HepG2 (cell line): ENCODE measurements around the gene SRSF10. TPM values are rescaled to one million over a fixed set of nuclear protein-coding genes. Genes with fewer than 3 reads are reported as not detected.

Source experiments
- ATAC-seq: fragments of 200-7000 bp; cut with Tn5 transposase; 3 replicates; pipeline ENCODE4 v1.9.1; 2020; ENCODE audit warnings: mild to moderate bottlenecking, moderate library complexity
- BruUV-seq: library from RNA; stranded (reverse); fragments of 400-500 nt; replicated peaks from 2 replicates; lab custom pipeline; 2021; lab: Mats Ljungman, UMichigan
- CTCF ChIA-PET: fragments of 300-600 bp; formaldehyde crosslinking; extraction: SDS; loops from one replicate; lab custom pipeline; 2021; ENCODE audit warnings: low total read pairs, inconsistent platforms, low intra/inter-chr PET ratio; lab: Yijun Ruan, JAX
- POLR2A ChIA-PET: fragments of 350-600 bp; sonication (Branson Sonifier 250); formaldehyde crosslinking; loops from one replicate; lab custom pipeline; 2020; ENCODE audit warnings: antibody characterized with exemption, inconsistent platforms; lab: Yijun Ruan, JAX
- DNase-seq: peaks from one replicate; pipeline ENCODE4 v3.0.0-alpha.2; 2015; ENCODE audit warnings: low spot score
- FAIRE-seq: peaks from 3 replicates; lab custom pipeline; 2011; peaks lifted over from hg19 to GRCh38; lab: Jason Lieb, UNC
- H2AFZ ChIP-seq: one replicate; pipeline ENCODE4 v1.6.1; 2011; ENCODE audit warnings: low read length, inconsistent platforms
- H3K27ac ChIP-seq: fragments of 300-600 bp; 3 replicates; pipeline ENCODE4 v1.8.0; 2011; ENCODE audit warnings: mixed run types, mild to moderate bottlenecking, mixed read lengths, low read length, inconsistent platforms; ENCODE audit not compliant: insufficient read depth; ENCODE audit errors: extremely low read length
- H3K27me3 ChIP-seq, 2 experiments: fragments of 200-600 bp in 1 of 2; 2 replicates in 1 of 2; 3 replicates in 1 of 2; pipeline versions ENCODE4 v1.6.0 to v1.8.0; 2011; ENCODE audit warnings: low read length in 2 of 2, mild to moderate bottlenecking in 2 of 2, moderate library complexity in 2 of 2, inconsistent platforms in 1 of 2; ENCODE audit not compliant: insufficient read depth in 2 of 2, control insufficient read depth in 1 of 2
- H3K36me3 ChIP-seq, 2 experiments: fragments of 200-600 bp in 1 of 2; replicated peaks in 1 of 2; 2 replicates in 1 of 2; 3 replicates in 1 of 2; pipeline versions ENCODE4 v1.5.1 to v1.8.0; 2011; ENCODE audit warnings: low read length in 2 of 2, inconsistent platforms in 1 of 2; ENCODE audit not compliant: insufficient read depth in 2 of 2, control insufficient read depth in 1 of 2
- H3K4me1 ChIP-seq: 2 replicates; pipeline ENCODE4 v1.5.1; 2012; ENCODE audit warnings: low read length, inconsistent platforms; ENCODE audit not compliant: insufficient read depth
- H3K4me2 ChIP-seq: 2 replicates; pipeline ENCODE4 v1.6.0; 2011; ENCODE audit warnings: low read depth, low read length, inconsistent platforms
- H3K4me3 ChIP-seq, 3 experiments: fragments of 200-600 bp in 1 of 3; sonication (generic), shearing (Covaris generic) in 1 of 3; replicated peaks in 1 of 3; 2 replicates each; pipeline ENCODE4 v1.5.1; 2011 to 2016; ENCODE audit warnings: low read length in 3 of 3, inconsistent platforms in 2 of 3, low read depth in 2 of 3, mild to moderate bottlenecking in 2 of 3, control low read depth in 1 of 3, mixed read lengths in 1 of 3; ENCODE audit not compliant: insufficient read depth in 1 of 3
- H3K79me2 ChIP-seq: one replicate; pipeline ENCODE4 v1.6.1; 2011; ENCODE audit warnings: low read length, inconsistent platforms; ENCODE audit not compliant: insufficient read depth
- H3K9ac ChIP-seq: 2 replicates; pipeline ENCODE4 v1.6.0; 2011; ENCODE audit warnings: mild to moderate bottlenecking, low read depth, low read length, inconsistent platforms; ENCODE audit not compliant: insufficient read depth
- H3K9me3 ChIP-seq: 2 replicates; pipeline ENCODE4 v1.5.1; 2012; ENCODE audit warnings: mild to moderate bottlenecking, low read length
- H4K20me1 ChIP-seq: 2 replicates; pipeline ENCODE4 v1.6.0; 2011; ENCODE audit warnings: inconsistent platforms, mild to moderate bottlenecking, low read length, moderate library complexity; ENCODE audit not compliant: insufficient read depth
- PAX8 ChIP-seq: sonication (generic); formaldehyde crosslinking; IDR thresholded peaks from 2 replicates; pipeline ENCODE4 v1.8.0; 2022; ENCODE audit warnings: mild to moderate bottlenecking, missing genetic modification reagents, borderline replicate concordance
- PRPF4 ChIP-seq: fragments of 200-400 bp; formaldehyde crosslinking; IDR thresholded peaks from 2 replicates; pipeline ENCODE4 v1.6.1; 2016; ENCODE audit warnings: low read length, low read depth; ENCODE audit not compliant: poor library complexity, severe bottlenecking
- SAP130 ChIP-seq: IDR thresholded peaks from 2 replicates; pipeline ENCODE4 v1.6.1; 2016; ENCODE audit warnings: low read depth
- SRSF1 ChIP-seq: fragments of 200-400 bp; formaldehyde crosslinking; optimal IDR thresholded peaks from 2 replicates; pipeline ENCODE3; 2017; ENCODE audit warnings: mild to moderate bottlenecking, low read depth, low read length, moderate library complexity
- in situ Hi-C: cut with HindIII; loops from 2 replicates; pipeline ENCODE4 v1.10.0; 2017; ENCODE audit warnings: low pct_unique_long_range_greater_than_20kb; ENCODE audit not compliant: extremely low pct_ligation_motif_present
- intact Hi-C: fragments of 100-400 bp; cut with micrococcal nuclease; formaldehyde crosslinking; loops from one replicate; pipeline ENCODE4 v1.10.0; 2022; ENCODE audit not compliant: unreplicated experiment
- polyA plus RNA-seq, 8 experiments: library from polyadenylated mRNA; depleted of rRNA in 3 of 8; stranded (reverse) in 7 of 8; unstranded in 1 of 8; fragments of >200 nt; fragmentation: Illumina TruSeq in 4 of 8; extraction: Trizol in 4 of 8; gene quantifications; 2 replicates each; pipeline versions ENCODE4 v1.2.1 to v1.2.3, GENCODE V29; 2011 to 2016; ENCODE audit warnings: low read depth in 4 of 8, missing spikeins in 1 of 8, mixed read lengths in 1 of 8; ENCODE audit not compliant: insufficient read depth in 1 of 8
- total RNA-seq, 5 experiments: library from RNA; depleted of rRNA; stranded (reverse); fragments of >200 nt; fragmentation: Illumina TruSeq; extraction: Trizol; gene quantifications; 2 replicates each; pipeline ENCODE4 v1.2.3, GENCODE V29; 2016; ENCODE audit warnings: low read depth in 1 of 5
- TF ChIP-seq, protein P1 (sequence below): sonication (generic); formaldehyde crosslinking; conservative IDR thresholded peaks from 2 replicates; pipeline ENCODE4 v1.8.1; 2023; ENCODE audit warnings: missing genetic modification reagents
- TF ChIP-seq, protein P2 (sequence below): sonication (generic); formaldehyde crosslinking; IDR thresholded peaks from 2 replicates; pipeline ENCODE4 v1.5.0; 2020; ENCODE audit warnings: mild to moderate bottlenecking, missing genetic modification reagents

Gene SRSF10
- total and polyA plus RNA-seq, 2 of the 13 experiments (the other 11 are each of a cell fraction or from before 2014, with no cell fraction given) = 126 to 186 TPM

DNA sequence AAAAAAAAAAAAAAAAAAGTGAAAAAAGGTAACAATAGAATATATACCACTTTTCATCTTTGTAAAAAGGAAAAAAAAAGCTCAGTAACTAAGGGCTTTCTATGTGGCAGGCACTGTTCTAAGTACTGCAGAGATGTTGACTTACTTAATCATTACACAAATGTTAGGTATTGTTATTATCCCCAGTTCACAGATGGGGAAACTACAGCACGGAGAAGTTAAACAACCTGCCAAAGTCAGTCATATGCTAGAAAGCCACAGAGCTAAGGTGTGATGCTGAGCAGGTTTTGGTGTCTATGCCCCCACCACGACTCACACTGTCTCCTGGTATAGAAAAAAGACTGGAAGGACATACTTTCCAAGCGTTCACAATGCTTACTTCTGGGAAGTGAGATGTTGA lies 27.1 kb downstream of the SRSF10 start (continued):
- TF ChIP-seq, protein P1, sequence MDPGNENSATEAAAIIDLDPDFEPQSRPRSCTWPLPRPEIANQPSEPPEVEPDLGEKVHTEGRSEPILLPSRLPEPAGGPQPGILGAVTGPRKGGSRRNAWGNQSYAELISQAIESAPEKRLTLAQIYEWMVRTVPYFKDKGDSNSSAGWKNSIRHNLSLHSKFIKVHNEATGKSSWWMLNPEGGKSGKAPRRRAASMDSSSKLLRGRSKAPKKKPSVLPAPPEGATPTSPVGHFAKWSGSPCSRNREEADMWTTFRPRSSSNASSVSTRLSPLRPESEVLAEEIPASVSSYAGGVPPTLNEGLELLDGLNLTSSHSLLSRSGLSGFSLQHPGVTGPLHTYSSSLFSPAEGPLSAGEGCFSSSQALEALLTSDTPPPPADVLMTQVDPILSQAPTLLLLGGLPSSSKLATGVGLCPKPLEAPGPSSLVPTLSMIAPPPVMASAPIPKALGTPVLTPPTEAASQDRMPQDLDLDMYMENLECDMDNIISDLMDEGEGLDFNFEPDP (CRISPR knock-in tag) = no peak
- TF ChIP-seq SAP130 (CRISPR knock-in tag) (0 out of 2 replicates have a peak, but pooled peaks have one; percentile 23), SRSF1 (no peak), PRPF4 (no peak), PAX8 (CRISPR knock-in tag) (no peak)

DNA sequence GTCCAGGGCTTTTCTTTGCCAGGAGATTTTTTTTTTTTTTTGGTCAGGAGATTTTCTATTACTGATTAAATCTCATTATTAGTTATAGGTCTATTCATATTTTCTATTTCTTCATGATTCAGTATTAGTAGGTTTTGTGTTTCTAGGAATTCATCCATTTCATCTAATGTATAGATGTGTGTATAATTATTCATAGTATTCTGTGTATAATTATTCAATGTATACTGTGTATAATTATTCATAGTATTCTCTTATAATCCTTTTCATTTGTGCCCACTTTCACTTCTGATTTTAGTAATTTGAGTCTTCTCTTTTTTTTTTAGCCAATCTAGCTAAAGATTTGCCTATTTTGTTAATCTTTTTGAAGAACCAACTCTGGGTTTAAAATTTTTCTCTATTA lies 32.8 kb downstream of the SRSF10 start:
- no peaks in the 10 kb centered on the region for H3K79me2 ChIP-seq
- H3K36me3 ChIP-seq = no peaks in the 10 kb centered on the region
- H3K27me3 ChIP-seq = no peaks in the 10 kb centered on the region
- FAIRE-seq (no peak), ATAC-seq (no peak), DNase-seq (no peak)
- ChIA-PET CTCF (no interaction called here), POLR2A (no interaction called here)
- H2AFZ ChIP-seq = no peak overlapping the region
- TF ChIP-seq, protein P2, sequence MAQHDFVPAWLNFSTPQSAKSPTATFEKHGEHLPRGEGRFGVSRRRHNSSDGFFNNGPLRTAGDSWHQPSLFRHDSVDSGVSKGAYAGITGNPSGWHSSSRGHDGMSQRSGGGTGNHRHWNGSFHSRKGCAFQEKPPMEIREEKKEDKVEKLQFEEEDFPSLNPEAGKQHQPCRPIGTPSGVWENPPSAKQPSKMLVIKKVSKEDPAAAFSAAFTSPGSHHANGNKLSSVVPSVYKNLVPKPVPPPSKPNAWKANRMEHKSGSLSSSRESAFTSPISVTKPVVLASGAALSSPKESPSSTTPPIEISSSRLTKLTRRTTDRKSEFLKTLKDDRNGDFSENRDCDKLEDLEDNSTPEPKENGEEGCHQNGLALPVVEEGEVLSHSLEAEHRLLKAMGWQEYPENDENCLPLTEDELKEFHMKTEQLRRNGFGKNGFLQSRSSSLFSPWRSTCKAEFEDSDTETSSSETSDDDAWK (CRISPR knock-in tag) = no peak
- no peak overlapping the region for H3K4me3 ChIP-seq
- H3K4me2 ChIP-seq = no peak overlapping the region
- peaks cover 12% of the 10 kb centered on the region; the same call in 1 of the 2 replicates for H3K9me3 ChIP-seq
- in situ Hi-C loops = no loop called here
- H3K4me1 ChIP-seq = peaks cover 17% of the 10 kb centered on the region
- no peak overlapping the region for H3K9ac ChIP-seq
- H3K27ac ChIP-seq = no peak overlapping the region
- intact Hi-C loops = no loop called here
- no TSS peak for BruUV-seq
- no peaks in the 10 kb centered on the region for H4K20me1 ChIP-seq
